HFF-Myc (cell line): Measurements from ENCODE around the gene STING1.
"Not testable (repeated sequence)": the region's sequence is repeated elsewhere in the genome, so short reads cannot be mapped to it uniquely, and the experiment has no call there.

Source experiments
- DNase-seq: peaks from one replicate; pipeline ENCODE4 v3.0.0-alpha.2; 2011; ENCODE audit warnings: low read depth; ENCODE audit errors: extremely low read depth
- H3K4me3 ChIP-seq: replicated peaks from 2 replicates; pipeline ENCODE4 v1.5.1; 2011; ENCODE audit warnings: low read depth, mild to moderate bottlenecking, control low read depth, low read length
- TF ChIP-seq, protein P1 (sequence below): IDR thresholded peaks from 2 replicates; pipeline ENCODE4 v1.5.1; 2012; ENCODE audit warnings: mild to moderate bottlenecking, low read depth, low read length, control low read depth; ENCODE audit errors: missing control alignments

STING1 gene

DNA sequence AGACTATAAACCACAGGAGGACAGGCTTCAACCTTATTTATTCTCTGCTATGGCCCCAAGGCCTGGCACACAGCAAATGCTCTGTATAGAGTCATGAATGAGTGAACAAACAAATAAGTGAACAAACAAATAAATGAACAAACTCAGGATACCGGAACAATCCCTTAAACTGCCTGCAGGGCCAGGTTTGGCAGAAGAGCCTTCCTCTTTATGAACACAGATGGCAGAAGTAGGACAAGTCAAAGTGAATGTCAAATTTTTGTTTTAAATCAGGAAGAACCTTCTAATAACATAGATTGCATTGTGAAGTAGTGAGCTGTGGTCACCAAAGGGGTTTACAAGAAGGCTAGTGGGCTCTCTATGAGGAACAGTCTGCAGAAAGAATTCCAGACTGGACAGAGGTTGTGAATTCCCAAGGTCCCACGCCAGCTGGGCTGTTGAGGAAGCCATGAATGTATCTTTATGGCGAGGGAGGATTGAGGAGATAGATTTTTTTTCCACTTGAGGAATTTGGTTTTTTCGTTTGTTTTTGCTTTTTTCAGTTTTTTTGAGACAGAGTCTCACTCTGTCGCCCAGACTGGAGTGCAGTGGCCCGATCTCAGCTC lies 30.3 kb upstream of the STING1 start:
- H3K4me3 ChIP-seq, result no peak overlapping the region
- TF ChIP-seq, protein P1, sequence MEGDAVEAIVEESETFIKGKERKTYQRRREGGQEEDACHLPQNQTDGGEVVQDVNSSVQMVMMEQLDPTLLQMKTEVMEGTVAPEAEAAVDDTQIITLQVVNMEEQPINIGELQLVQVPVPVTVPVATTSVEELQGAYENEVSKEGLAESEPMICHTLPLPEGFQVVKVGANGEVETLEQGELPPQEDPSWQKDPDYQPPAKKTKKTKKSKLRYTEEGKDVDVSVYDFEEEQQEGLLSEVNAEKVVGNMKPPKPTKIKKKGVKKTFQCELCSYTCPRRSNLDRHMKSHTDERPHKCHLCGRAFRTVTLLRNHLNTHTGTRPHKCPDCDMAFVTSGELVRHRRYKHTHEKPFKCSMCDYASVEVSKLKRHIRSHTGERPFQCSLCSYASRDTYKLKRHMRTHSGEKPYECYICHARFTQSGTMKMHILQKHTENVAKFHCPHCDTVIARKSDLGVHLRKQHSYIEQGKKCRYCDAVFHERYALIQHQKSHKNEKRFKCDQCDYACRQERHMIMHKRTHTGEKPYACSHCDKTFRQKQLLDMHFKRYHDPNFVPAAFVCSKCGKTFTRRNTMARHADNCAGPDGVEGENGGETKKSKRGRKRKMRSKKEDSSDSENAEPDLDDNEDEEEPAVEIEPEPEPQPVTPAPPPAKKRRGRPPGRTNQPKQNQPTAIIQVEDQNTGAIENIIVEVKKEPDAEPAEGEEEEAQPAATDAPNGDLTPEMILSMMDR, result no peak
- DNase-seq, result no peak

DNA sequence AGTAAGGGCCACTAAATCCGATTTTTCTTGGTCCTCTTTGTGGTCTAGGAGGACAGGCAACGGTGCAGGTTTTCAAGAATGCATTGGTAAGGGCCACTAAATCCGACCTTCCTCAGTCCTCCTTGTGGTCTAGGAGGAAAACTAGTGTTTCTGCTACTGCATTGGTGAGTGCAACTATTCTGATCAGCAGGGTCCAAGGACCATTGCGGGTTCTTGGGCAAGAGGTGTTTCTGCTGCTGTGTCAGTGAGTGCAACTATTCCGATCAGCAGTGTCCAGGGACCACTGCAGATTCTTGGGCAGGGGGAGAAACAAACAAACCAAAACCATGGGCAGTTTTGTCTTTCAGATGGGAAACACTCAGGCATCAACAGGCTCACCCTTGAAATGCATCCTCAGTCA lies 22.2 kb upstream of the STING1 start:
- H3K4me3 ChIP-seq, result not testable (repeated sequence)

DNA sequence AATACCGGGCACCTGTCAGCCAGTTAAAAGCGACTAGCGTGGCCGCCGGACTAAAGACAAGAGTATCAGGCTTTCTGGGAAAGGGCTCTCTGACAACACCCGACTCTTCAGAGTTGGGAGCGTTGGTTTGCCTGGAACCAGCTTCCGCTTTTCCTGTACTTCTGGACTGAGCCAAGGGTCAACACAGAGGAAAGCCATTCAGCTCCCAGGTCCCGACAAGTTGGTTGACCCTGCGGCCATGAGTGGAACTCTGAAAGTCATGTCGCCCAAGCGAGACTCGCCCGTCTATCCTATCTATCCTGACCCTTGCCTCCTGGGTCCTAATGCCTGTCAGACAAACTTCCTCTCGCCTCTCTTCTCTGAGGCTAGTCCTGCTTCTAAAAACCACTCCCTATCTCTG lies 21.3 kb upstream of the STING1 start:
- not testable (repeated sequence) for DNase-seq

More for the DNA sequence above, 22.2 kb upstream of the STING1 start:
- not testable (repeated sequence) for DNase-seq

DNA sequence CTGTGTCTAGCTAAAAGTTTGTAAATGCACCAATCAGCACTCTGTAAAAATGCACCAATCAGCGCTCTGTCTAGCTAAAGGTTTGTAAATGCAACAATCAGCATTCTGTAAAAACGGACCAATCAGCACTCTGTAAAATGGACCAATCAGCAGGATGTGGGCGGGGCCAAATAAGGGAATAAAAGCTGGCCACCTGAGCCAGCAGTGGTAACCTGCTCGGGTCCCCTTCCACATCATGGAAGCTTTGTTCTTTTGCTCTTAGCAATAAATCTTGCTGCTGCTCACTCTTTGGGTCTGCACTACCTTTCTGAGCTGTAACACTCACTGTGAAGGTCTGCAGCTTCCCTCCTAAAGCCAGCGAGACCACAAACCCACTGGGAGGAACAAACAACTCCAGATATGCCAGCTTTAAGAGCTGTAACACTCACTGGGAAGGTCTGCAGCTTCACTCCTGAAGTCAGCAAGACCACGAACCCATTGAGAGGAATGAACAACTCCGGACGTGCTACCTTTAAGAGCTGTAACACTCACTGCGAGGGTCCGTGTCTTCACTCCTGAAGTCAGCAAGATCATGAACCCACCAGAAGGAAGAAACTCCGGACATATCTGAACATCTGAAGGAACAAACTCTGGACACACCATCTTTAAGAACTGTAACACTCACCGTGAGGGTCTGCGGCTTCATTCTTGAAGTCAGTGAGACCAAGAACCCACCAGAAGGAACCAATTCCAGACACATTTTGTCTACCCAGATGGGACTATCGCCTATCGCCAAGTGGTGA lies 20.7 kb upstream of the STING1 start:
- not testable (repeated sequence) for H3K4me3 ChIP-seq, DNase-seq

More for the DNA sequence above, 21.3 kb upstream of the STING1 start:
- not testable (repeated sequence) for H3K4me3 ChIP-seq

DNA sequence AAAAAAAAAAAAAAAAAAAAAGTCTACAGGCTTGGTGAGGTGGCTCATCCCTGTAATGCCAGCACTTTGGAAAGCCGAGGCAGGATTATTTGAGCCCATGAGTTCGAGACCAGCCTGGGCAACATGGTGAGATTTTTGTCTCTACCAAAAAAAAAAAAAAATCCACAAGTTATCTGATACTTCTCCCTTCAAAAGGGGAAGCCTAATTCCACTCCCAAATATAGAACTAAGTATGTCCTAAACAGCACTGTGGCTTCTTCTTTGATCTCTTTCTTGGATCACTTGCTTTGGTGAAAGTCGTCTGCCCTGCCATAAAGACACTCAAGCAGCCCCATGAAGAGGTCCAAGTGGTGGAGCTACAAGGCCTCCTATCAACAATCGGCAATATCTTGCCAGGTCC lies 18.8 kb upstream of the STING1 start:
- no peak for DNase-seq
- TF ChIP-seq, protein P1, result no peak
- no peak overlapping the region for H3K4me3 ChIP-seq

DNA sequence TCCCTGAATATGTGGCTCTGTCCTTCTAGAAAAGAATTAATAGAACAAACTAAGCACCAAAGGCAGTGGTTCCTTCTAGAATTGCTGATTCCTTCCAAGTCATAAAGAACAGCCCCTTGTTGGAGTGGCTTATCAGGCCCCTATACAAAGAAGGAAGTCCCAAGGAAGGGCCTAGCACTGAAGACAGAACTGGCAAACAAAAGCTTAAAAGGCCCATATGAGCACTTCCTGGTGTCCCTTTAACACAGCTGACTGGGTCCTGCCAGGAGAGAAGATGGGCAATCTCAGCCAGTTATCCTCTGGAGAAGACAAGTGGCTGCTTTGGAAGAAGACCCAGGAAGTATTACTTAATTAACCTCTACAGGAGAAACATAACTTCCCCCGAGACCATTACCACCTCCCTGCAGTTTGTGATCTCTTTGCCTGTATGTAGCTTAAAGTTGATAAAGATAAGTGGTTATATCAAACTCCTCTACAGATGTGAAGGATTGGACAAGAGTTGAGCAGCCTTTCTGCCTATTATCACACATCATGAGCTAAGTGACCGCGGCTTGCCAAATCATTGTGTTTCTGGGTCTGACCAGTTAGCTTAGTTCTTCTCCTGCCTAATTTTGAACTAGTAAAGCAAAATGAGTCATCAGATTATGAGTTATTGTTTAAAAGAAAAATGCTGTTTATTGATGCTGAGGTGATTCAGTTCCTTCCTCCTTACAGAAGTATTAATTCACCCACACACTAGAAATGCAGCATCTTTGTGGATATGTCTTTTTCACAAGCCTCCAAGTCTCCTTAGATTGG lies 13.3 kb upstream of the STING1 start:
- H3K4me3 ChIP-seq, result no peak overlapping the region
- TF ChIP-seq, protein P1, result no peak
- no peak for DNase-seq

DNA sequence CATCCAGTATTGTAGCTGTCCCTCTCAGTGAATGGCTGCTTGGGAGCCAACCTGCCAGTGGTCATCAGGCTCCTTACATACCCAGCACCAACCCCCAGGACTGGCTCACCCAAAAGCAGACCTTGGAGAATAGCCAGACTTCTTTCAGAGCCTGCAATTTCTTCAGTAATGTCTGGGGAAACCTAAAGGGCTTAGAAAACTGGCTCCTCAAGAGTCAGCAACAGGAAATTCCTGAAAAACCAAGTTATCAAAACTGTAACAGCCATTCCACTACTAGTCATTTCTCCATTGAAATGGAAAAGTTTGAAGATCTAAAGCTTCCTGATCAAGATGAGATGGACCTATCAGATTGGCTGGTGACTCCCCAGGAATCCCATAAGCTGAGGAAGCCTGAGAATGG lies 12.3 kb upstream of the STING1 start:
- no peak for DNase-seq
- H3K4me3 ChIP-seq, result no peak overlapping the region
- TF ChIP-seq, protein P1, result no peak

DNA sequence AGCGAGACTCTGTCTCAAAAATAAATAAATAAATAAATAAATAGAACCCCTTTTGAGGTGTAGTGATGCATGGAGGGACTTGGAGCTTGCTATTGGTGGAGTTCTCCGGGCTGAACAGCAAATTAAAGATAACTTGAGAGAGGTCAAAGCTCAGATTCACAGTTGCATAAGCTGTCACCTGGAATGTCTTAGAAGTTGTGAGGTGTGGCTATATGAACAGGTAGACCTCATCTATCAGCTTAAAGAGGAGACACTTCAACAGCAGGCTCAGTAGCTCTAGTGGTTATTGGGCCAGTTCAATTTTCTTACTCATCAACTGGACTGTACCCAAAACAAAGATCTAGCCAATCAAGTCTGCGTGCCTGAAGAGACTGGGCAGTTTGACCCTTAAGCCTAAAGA lies 11.7 kb upstream of the STING1 start:
- no peak overlapping the region for H3K4me3 ChIP-seq
- no peak for DNase-seq
- TF ChIP-seq, protein P1, result no peak
